ENCODE results near the gene KCNK6.

Gene KCNK6

DNA sequence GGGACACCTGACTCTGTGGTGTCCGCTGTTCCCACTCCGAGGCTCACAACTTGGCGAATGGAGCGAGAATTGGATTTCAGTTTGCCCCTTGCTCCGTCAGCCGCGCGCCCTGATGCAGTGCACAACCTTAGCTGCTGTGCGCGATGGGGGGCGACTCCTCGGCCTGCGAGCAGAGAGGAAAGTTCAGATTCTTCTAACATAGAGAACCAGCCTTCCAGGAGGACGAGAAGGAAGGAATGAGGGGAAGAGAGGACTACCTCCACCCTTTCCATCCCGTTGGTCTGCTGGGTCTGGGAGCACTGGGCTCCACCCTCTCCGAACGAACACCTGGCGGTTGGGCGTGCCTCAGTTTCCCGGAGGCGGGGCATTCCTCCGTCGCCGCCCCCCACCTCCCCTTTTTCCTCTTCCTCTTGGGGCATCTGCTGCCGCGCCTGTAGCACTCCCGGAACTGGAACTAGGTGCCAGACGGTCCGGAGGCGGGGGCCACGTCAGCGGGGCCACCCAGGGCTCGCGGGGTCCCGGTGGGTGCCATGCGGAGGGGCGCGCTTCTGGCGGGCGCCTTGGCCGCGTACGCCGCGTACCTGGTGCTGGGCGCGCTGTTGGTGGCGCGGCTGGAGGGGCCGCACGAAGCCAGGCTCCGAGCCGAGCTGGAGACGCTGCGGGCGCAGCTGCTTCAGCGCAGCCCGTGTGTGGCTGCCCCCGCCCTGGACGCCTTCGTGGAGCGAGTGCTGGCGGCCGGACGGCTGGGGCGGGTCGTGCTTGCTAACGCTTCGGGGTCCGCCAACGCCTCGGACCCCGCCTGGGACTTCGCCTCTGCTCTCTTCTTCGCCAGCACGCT is at the start of gene KCNK6:
TSS of gene KCNK6 (plus strand) at position 425 of the 838 bp plus-strand sequence. CDS start at position 531, 106 bp downstream.
- H4K20me1 ChIP-seq, result no peaks in the 10 kb centered on the region
- peak within 1 kb of the TSS; percentile 72 for H3K4me3 ChIP-seq
- no peak for TF ChIP-seq Cebpa-rat (IDR thresholded peaks at IDR 0.05)
- H3K4me1 ChIP-seq, result peaks cover 63% of the 10 kb centered on the region
- peak within 1 kb of the TSS; percentile 76 for H3K9ac ChIP-seq
- no peaks in the 10 kb centered on the region for H3K27me3 ChIP-seq
- H3K36me3 ChIP-seq, result peaks cover 18% of the 10 kb centered on the region
- no peaks in the 10 kb centered on the region for H3K9me3 ChIP-seq
- H3K4me2 ChIP-seq, result peak within 1 kb of the TSS; percentile 93
- H3K27ac ChIP-seq, result peak within 1 kb of the TSS; percentile 78

DNA sequence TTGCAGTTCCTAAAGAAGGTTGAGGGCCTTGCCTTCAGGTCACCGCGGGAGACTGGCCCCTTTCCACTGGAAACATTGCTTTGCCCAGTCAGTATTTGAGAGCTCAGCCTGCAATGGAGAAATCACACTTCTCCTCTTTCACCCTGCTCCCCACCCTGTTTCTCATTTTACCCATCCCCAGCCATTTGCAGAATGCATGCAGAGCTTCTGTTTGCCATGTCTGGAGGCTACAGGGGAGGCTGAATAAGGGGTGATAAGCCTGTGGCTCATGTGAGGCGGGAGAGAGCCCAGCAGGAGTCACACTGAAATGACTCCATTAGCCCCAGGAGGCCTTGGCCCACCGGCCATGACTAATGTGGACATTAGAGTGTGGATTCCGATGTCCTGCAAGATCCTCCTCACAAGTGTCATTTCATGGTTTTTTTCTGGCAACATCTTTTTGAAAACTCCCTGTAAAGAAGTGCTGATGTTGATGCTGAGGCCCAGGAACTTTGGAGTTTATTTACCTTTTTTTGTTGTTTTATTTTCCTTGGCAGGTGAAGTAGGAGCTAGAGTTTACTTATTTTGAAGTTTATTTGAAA is 49.0 kb upstream of the KCNK6 start:
- no peaks in the 10 kb centered on the region for H3K27me3 ChIP-seq
- peaks cover 38% of the 10 kb centered on the region for H3K36me3 ChIP-seq
- no peak overlapping the region for H3K4me2 ChIP-seq
- no peak for TF ChIP-seq Cebpa-rat (IDR thresholded peaks at IDR 0.05)
- H3K9ac ChIP-seq, result no peak overlapping the region
- no peak overlapping the region for H3K27ac ChIP-seq
- H4K20me1 ChIP-seq, result peaks cover 100% of the 10 kb centered on the region
- H3K4me1 ChIP-seq, result peaks cover 73% of the 10 kb centered on the region
- no peak overlapping the region for H3K4me3 ChIP-seq
- no peaks in the 10 kb centered on the region for H3K9me3 ChIP-seq

GRCh38 chr19:38273499-38273898 is 46.1 kb upstream of the KCNK6 start:
- H3K27ac ChIP-seq, result no peak overlapping the region
- peaks cover 61% of the 10 kb centered on the region for H3K4me1 ChIP-seq
- no peaks in the 10 kb centered on the region for H3K9me3 ChIP-seq
- no peak overlapping the region for H3K4me3 ChIP-seq
- H3K4me2 ChIP-seq, result no peak overlapping the region
- H3K36me3 ChIP-seq, result peaks cover 53% of the 10 kb centered on the region
- no peak overlapping the region for H3K9ac ChIP-seq
- no peak for TF ChIP-seq Cebpa-rat (IDR thresholded peaks at IDR 0.05)
- H4K20me1 ChIP-seq, result peaks cover 100% of the 10 kb centered on the region
- H3K27me3 ChIP-seq, result no peaks in the 10 kb centered on the region

- H3K4me2 ChIP-seq, result peak overlapping the region; percentile 30
- no peak overlapping the region for H3K4me3 ChIP-seq
- no peaks in the 10 kb centered on the region for H3K27me3 ChIP-seq
- peaks cover 55% of the 10 kb centered on the region for H3K36me3 ChIP-seq
- no peak for TF ChIP-seq Cebpa-rat (IDR thresholded peaks at IDR 0.05)
- H4K20me1 ChIP-seq, result peaks cover 100% of the 10 kb centered on the region
- H3K4me1 ChIP-seq, result peaks cover 71% of the 10 kb centered on the region
- H3K9ac ChIP-seq, result no peak overlapping the region
- H3K9me3 ChIP-seq, result no peaks in the 10 kb centered on the region
- no peak overlapping the region for H3K27ac ChIP-seq
These were observed 44.9 kb upstream of the KCNK6 start for GRCh38 chr19:38274739-38275138.

GRCh38 chr19:38276942-38277517 is 42.6 kb upstream of the KCNK6 start:
- no peak overlapping the region for H3K27ac ChIP-seq
- H3K36me3 ChIP-seq, result peaks cover 58% of the 10 kb centered on the region
- peaks cover 74% of the 10 kb centered on the region for H3K4me1 ChIP-seq
- H3K9ac ChIP-seq, result no peak overlapping the region
- no peaks in the 10 kb centered on the region for H3K27me3 ChIP-seq
- no peaks in the 10 kb centered on the region for H3K9me3 ChIP-seq
- H3K4me2 ChIP-seq, result no peak overlapping the region
- H3K4me3 ChIP-seq, result no peak overlapping the region
- no peak for TF ChIP-seq Cebpa-rat (IDR thresholded peaks at IDR 0.05)
- H4K20me1 ChIP-seq, result peaks cover 100% of the 10 kb centered on the region

- Histone ChIP-seq H3K4me3 (no peak overlapping the region), H3K9me3 (no peaks in the 10 kb centered on the region), H4K20me1 (peaks cover 100% of the 10 kb centered on the region), H3K9ac (no peak overlapping the region; the same call in 1 of the 2 replicates), H3K4me1 (peaks cover 75% of the 10 kb centered on the region), H3K4me2 (no peak overlapping the region), H3K27me3 (no peaks in the 10 kb centered on the region), H3K36me3 (peaks cover 57% of the 10 kb centered on the region), H3K27ac (no peak overlapping the region)
- no peak for TF ChIP-seq Cebpa-rat (IDR thresholded peaks at IDR 0.05)
These were observed 42.1 kb upstream of the KCNK6 start for GRCh38 chr19:38277549-38277948.

DNA sequence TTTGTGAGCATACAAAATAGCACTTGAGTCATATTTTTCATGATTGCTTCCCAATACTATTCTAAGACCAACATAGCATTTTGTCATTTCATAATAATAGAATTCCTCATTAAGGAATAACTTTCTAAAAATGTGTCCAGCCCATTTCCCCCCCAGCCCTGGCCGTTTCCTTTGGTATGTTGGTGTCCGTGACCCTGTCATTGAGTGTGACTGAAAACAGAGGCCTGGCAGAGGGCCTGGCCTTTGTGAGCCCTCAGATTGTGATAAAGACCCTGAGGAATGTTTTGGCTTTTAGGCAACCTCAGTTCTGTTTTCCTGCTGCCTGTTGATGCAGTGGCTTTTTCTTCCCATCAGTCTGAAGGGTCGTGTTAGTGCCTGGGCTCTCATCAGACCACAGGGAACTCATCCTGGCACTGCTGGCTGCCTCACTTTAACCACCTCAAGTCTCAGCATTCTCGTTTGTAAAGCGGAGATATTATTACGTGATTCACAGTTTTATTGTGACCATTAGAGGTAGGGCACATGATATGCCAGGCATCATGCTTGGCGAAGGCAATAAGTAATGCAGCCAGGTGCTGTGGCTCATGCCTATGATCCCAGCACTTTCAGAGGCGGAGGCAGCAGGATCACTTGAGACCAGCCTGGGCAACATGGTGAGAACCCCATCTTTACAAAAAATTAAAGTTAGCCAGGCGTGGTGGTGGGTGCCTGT is 41.5 kb upstream of the KCNK6 start:
- Histone ChIP-seq H3K4me1 (peaks cover 80% of the 10 kb centered on the region), H4K20me1 (peaks cover 100% of the 10 kb centered on the region), H3K27ac (no peak overlapping the region), H3K9ac (no peak overlapping the region; the same call in 1 of the 2 replicates), H3K27me3 (no peaks in the 10 kb centered on the region), H3K9me3 (no peaks in the 10 kb centered on the region), H3K4me2 (no peak overlapping the region), H3K36me3 (peaks cover 60% of the 10 kb centered on the region), H3K4me3 (no peak overlapping the region)
- no peak for TF ChIP-seq Cebpa-rat (IDR thresholded peaks at IDR 0.05)

DNA sequence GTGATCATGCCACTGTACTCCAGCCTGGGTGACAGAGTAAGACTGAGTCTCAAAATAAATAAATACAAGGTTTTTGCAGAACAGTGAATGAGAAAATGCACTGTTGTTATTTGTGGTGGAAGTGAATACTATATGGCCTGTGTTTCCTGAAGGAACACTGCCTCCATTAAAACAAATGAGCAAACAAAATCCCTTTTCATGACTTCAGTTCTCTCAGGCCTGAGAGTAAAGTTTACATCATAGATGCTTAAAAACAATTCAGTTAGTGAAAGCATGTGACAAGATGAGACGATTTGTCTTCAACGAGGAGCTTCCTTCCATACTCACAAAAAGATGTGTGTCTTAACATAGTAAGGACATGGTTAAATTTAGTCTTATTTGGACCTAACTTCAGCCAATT is 40.9 kb upstream of the KCNK6 start:
- Histone ChIP-seq H3K4me1 (peaks cover 87% of the 10 kb centered on the region), H4K20me1 (peaks cover 100% of the 10 kb centered on the region), H3K36me3 (peaks cover 53% of the 10 kb centered on the region), H3K9ac (no peak overlapping the region), H3K27me3 (no peaks in the 10 kb centered on the region), H3K27ac (no peak overlapping the region), H3K9me3 (no peaks in the 10 kb centered on the region), H3K4me3 (no peak overlapping the region), H3K4me2 (no peak overlapping the region)
- TF ChIP-seq Cebpa-rat (IDR thresholded peaks at IDR 0.05), result no peak

- TF ChIP-seq Cebpa-rat (IDR thresholded peaks at IDR 0.05), result no peak
- no peaks in the 10 kb centered on the region for H3K27me3 ChIP-seq
- peaks cover 100% of the 10 kb centered on the region for H4K20me1 ChIP-seq
- no peak overlapping the region for H3K4me3 ChIP-seq
- H3K9me3 ChIP-seq, result no peaks in the 10 kb centered on the region
- peaks cover 87% of the 10 kb centered on the region for H3K4me1 ChIP-seq
- peaks cover 56% of the 10 kb centered on the region for H3K36me3 ChIP-seq
- H3K9ac ChIP-seq, result no peak overlapping the region
- H3K4me2 ChIP-seq, result peak overlapping the region; percentile 27
- peak overlapping the region; percentile 40; the same call in 1 of the 2 replicates for H3K27ac ChIP-seq
These were observed 39.4 kb upstream of the KCNK6 start for GRCh38 chr19:38280030-38280921.
